ENCODE data around the gene CTSL. TPM values are rescaled to one million over a fixed set of nuclear protein-coding genes. Genes with fewer than 3 reads are reported as not detected.

The CTSL gene
- total RNA-seq = 602 and 865 TPM in 2 replicates

DNA sequence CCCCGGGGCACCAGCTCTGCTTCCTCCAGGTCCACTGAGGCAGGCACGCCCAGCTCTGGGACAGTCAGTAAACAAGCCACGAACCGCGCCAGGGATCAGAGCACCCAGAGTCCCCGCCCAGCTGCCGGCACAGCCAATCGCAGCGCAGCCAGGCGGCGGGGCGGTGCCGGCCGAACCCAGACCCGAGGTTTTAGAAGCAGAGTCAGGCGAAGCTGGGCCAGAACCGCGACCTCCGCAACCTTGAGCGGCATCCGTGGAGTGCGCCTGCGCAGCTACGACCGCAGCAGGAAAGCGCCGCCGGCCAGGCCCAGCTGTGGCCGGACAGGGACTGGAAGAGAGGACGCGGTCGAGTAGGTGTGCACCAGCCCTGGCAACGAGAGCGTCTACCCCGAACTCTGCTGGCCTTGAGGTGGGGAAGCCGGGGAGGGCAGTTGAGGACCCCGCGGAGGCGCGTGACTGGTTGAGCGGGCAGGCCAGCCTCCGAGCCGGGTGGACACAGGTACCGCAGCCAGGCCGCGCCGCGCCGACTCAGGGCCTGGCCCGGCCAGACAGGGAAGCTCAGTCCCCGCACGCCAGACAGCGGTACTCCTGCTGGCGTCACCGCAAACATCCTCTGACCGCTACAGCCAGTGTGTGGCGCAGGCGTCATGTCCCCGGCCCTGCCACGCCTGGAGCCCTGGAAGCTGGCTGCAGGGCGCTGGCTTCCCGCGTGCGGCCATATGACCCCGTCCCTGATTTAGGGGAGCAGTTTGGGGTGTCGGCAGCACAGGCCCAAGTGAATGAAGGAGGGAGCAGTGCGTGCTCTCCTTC is at the start of gene CTSL:
Gene CTSL, plus strand, starts transcription at position 220 of the 810 bp plus-strand sequence. CDS start 1,485 bp downstream, outside the sequence.

Other genes starting within 250 kb of the CTSL start
- gene DAPK1, start 228.3 kb upstream of the CTSL start, total RNA-seq = 123 and 127 TPM in 2 replicates
- gene SPATA31E1, start 156.8 kb downstream of the CTSL start, total RNA-seq = not detected in 2 replicates
- gene SPATA31C1, start 191.8 kb downstream of the CTSL start, total RNA-seq = not detected in 2 replicates
- gene CDK20, start 248.4 kb downstream of the CTSL start, total RNA-seq = 5.7 and 8.1 TPM in 2 replicates

Measured in articular chondrocyte of knee joint (primary cell).